GM18858 (cell line): ENCODE results near the gene MANEA.

Experiments
- ATAC-seq: cut with Tn5 transposase; IDR thresholded peaks from one replicate; pipeline ENCODE4 v1.9.1; 2021; ENCODE audit not compliant: unreplicated experiment

Gene MANEA

DNA sequence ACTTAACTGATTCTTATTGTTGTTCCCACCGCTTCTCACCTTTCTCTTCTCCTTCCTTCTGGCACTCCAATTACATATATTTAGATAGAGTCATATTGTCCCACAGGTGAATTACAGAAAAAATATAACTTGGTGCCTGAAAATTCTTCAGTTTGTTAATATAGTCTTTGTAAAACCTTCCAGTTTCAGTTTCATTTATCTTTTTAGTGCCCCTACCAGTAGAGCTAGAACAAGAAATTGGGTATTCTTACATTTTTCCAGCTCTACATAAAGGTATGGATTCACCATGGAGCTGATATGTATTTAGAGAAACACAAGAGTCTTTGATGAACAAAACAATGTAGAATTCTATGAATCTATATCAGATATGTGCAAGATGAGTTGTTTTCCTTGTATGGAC lies 10.7 kb downstream of the MANEA start:
- peak; percentile 43 for ATAC-seq

DNA sequence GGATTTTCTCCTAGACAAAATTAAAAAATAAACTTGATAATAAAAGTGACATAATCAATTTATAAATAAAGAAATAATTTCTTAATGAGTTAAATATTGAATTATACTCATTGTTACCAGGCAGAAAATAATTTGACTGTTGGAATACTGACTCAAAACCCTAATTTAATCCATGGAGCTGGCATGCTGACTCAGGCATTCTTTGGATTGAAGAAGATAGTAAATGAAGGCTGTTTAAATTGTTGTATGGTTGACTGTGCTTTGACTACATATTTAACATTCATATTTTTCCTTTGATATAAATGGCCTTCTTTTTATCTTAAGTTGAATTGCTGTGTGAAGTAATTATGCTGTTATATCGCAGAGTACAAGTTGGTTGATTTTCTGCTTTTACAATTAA lies 11.7 kb downstream of the MANEA start:
- ATAC-seq, result no peak

DNA sequence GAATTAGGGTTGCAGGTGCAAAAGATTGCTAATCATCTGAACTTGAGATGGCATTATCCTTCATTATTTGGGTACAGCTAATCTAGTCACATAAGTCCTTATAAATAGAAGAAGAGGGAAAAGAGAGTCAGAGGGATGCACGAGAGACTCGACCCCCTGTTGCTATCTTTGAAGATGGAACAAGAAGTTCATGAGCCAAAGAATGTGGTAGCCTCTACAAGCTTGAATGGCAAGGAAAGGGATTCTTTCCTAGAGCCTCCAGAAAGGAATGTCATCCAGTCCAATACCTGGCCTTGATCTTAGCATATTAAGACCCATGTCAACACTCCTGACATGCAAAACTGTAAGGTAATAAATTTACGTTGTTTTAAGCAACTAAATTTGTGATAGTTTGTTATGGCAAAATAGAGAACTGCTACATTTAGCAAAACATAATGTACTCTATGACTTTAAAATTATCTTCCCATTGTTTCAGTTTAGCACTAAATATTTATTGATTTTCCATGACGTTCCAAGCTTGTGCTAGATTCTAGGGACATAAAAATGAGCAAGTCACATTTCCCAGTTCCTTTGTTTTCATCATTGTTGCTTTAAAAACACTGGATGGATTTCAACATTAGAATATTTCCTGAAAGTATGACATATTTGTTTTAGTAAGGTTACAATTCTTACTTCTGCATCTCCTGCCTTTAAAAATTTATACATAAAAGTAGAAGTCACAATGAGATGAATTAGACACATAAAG lies 12.7 kb downstream of the MANEA start:
- ATAC-seq, result no peak

DNA sequence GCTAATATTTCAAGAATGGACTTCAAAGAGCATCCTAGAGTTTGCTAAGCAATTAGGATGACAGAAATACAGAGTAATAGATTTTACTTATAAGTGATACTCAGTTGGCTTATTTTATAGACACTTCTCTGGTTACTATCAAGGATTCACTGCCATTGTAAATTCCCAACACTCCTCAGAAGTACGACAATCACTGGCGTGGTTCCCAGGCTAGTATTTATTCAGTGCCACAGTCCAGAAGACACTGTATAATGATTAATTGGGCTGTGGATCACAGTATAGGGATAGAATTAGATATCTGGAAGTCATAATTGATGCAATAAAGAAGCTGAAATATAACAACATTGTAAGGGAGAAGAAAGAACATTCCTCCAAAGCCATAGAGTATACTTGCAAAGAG lies 15.7 kb downstream of the MANEA start:
- no peak for ATAC-seq

DNA sequence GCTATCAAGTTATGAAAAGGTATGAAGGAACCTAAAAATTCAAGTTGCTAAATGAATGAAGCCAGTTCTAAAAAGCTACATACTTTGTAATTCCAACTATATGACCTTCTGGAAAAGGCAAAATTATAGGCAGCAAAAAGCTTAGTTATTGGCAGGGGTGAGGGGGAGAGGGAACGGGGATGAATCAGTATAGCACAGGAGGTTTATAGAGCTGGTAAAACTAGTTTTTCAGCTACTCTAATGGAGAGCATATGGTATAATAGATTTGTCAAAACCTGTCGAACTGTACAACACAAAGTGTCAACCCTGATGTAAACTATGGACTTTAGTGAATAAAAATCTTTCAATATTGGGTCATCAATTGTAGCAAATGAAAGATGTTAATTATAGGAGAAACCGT lies 18.7 kb downstream of the MANEA start:
- no peak for ATAC-seq

DNA sequence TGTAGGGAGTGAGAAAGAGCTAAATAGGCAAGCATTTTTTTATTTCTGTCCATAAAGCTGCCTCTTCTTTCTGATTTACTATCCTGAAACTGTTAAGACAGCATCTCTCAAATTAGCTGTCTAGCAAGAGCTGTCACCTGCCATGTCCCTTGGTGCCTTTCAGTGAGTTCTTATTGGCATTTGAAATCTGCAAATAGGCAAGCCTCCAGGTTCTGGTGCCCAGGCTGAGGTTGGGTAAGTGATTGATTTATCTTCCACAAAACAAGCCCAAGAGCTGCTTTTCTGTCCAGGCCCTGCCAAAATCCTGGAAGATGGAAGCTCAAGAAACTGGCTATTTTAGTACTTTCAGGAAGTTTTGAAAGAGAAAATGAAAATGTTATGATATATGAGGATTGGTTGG lies 22.4 kb downstream of the MANEA start:
- ATAC-seq, result no peak

DNA sequence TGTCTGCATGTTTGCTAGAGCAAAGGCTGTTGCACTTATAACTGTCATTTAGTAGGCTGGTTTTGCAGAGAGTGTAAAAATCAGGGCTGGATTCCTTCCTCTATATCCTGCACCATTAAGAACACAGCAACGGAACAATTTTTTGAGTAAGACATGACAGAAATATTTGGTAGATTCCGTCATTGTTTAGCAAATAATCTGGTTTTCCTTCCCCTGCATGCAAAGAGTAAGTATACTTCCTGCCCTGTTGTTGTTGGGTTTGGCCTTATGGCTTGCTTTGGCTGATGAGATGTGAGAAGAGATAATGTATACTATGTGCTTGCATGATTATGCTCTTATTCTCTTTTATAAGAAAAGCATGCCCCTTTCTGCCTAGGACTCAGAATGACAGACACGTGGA lies 23.8 kb downstream of the MANEA start:
- ATAC-seq, result no peak

DNA sequence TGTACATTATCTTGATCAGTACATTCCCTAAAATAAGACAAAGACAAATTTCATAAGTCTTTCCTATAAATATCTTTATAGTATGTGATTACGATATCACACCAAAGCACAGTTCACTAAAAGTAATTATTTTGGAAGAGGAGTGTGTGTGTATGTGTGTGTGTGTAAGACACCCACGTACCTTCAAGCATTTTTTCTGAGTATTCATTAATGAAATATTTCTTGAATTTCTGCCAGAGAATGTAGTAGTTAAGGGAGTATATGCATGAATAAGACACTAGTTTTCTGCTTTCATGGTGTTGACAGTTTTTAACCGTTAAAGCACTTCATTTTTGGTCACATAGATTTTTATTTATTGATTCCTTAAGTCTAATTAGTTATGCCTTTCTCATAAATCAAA lies 36.8 kb downstream of the MANEA start:
- ATAC-seq, result no peak

DNA sequence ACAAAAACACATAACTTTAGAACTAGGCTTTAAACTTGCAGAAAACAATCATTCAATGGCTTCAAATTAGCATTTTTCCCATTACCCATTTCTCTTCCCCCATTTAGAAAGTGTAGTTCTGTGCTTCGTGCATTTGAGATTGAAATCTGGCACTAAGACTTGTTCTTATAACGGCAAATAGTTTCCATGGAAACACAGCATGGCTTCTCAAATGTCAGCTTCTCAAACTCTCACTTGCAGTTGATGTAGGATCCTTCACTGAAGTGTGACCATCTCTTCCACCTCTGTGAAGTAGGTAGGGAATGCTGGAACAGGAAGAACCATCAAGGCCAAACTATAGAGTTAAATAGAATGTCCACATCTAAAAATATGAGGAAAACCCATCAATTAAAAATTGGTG lies 52.2 kb downstream of the MANEA start:
- ATAC-seq, result no peak

DNA sequence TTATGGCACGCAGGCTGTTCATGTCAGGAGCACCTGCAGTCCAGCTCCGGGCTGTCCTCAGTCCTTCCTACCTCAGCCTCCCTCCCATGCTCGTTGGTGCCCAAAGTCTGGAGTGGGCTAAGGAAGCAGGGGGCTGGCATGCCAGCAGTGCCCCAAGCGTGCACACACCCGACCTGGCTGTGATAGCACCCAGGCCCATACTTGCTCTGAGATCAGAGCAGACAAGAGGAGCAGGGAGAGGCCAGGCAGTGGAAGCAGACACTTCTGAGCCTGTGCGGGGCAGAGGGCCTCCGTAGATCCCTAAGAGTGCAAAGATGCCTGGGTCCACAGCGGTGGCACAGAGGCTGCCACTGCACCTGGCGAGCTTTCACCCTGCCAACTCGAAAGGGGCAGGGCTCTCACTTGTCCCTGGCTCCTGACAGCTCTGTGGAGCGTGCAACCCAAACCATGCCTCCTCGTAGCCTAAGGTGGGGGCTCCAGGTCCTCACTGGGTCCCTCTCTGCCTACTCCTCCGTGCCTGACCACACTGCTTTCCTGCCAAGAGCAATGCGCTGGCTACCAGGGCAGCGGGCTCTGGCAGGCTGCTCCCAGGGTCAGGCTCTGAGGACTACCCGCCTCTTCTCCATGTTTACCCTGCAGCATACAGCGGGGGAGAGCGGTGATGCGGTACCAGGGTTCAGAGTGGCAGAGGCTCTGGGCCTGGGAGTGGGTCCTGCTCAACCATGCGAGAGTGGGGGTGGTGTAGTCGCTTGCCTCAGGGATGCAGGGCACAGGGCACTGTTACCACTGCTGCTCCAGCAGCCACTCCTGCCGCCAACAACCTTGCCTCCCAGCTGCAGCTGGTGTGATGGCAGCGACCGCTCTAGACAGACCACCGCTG lies 59.5 kb downstream of the MANEA start:
- no peak for ATAC-seq

DNA sequence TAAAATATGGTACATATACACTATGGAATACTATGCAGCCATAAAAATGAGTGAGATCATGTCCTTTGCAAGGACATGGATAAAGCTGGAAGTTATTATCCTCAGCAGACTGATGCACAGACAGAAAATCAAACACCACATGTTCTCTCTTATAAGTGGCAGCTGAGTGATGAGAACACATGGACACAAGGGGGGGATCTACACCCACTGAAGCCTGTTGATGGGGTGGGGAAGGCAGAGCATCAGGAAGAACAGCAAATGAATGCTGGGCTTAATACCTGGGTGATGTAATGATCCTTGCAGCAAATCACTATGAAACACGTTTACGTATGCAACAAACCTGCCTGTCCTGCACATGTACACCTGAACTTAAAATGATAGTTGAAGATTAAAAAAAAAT lies 71.3 kb downstream of the MANEA start:
- no peak for ATAC-seq

DNA sequence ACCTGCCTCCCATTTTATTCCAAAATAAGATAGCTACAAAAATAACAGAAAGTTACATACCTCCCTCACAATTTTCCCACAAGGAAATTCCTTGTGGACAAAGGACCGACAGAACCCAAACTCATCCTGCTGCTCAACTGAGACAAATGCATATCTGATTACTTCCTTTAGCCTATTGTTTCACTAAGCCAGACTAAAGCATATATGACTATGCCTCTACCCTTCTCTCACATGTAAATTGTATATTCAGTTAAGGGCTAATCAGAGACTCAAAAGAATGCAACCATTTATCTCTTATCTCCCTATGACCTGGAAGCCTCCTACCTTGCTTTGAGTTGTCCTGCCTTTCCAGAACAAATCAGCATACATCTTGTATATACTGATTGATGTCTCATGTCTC lies 72.1 kb downstream of the MANEA start:
- no peak for ATAC-seq

DNA sequence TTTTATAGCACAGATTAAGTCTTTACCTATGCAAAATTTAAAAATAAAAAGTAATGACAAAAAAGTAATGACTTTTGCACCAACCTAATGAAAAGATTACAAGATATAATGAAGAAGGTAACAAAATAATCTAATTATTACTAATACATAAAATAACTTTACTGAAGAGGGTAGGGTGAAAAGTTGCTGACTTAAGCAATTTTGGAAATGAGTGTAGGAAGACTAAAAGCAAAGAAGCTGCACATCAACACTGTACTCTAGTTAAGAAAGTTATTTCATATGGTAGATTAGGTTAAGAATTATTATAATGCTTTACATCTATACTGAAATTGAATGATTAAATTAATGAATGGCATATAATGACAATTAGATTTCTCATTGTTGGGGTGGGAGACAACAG lies 76.8 kb downstream of the MANEA start:
- no peak for ATAC-seq

DNA sequence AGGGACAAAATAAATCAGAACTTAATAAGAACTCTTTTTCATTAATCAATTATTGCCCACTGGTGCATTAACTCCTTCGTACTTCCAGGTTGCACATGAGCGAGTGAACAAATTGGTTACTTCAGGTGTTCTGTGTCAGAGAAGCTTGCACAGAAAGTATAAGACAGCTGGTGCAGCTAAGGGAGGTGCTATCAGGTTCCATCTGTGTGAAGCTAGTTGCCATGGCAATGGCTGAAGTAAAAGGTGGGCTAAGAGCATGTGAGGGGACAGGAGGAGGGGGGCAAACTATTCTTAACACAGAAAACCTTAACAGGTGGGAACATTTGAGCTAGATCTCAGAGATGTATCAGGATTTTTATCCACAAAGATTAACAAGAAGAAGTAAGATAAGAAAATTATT lies 81.6 kb downstream of the MANEA start:
- no peak for ATAC-seq
